ENCODE results near the gene CZIB. TPM values are rescaled to one million over a fixed set of nuclear protein-coding genes. Genes with fewer than 3 reads are reported as not detected.

Gene CZIB
- total and polyA plus RNA-seq, 2 of the 13 experiments (the other 11 are each of a cell fraction or from before 2014, with no cell fraction given): 49.2 to 67.0 TPM

- peak; percentile 88 for ATAC-seq
- H3K9ac ChIP-seq (ENCODE audit: insufficient read depth, low read depth, low read length): peak overlapping the region; percentile 15; the same call in 1 of the 2 replicates
- peak overlapping the region in 2 of 3 experiments; percentile 10 to 18; a peak in 2 of 6 replicates for H3K4me3 ChIP-seq (replicated peaks in 1 of 3; ENCODE audit: insufficient read depth in 1 of 3, low read depth in 2 of 3, low read length in 3 of 3)
- H3K79me2 ChIP-seq (ENCODE audit: insufficient read depth, low read length): no peaks in the 10 kb centered on the region
- no peaks in the 10 kb centered on the region for H3K36me3 ChIP-seq (replicated peaks in 1 of 2; ENCODE audit: control insufficient read depth in 1 of 2, insufficient read depth in 2 of 2, low read length in 2 of 2)
- ChIA-PET CTCF (ENCODE audit: low intra/inter-chr PET ratio, low total read pairs) (no interaction called here), POLR2A (interaction anchor here (0.6 to 3.1 kb wide), 12 partner anchors 16 to 1299 kb away, joined by 3 to 15 read pairs (median 4); no protein-coding TSS in a partner anchor)
- peaks cover 0 to 4% of the 10 kb centered on the region in 2 experiments; a peak in 2 of 5 replicates for H3K27me3 ChIP-seq (ENCODE audit: control insufficient read depth in 1 of 2, insufficient read depth in 2 of 2, low read length in 2 of 2)
- in situ Hi-C loops (cut with HindIII; ENCODE audit: extremely low pct_ligation_motif_present, low pct_unique_long_range_greater_than_20kb): no loop called here
- peak overlapping the region; percentile 70 for H3K4me2 ChIP-seq (ENCODE audit: low read depth, low read length)
- peak; percentile 73 for FAIRE-seq
- BruUV-seq (replicated peaks): no TSS peak
- H3K27ac ChIP-seq (ENCODE audit: extremely low read length, insufficient read depth, low read length): no peak overlapping the region
- 5% methylated on average over 8 of the region's 10 CpGs for WGBS (ENCODE audit: low lambda C conversion rate)
- no peak for DNase-seq (ENCODE audit: low spot score)
- peaks cover 87% of the 10 kb centered on the region for H3K4me1 ChIP-seq (ENCODE audit: insufficient read depth, low read length)
- H4K20me1 ChIP-seq (ENCODE audit: insufficient read depth, low read length): no peaks in the 10 kb centered on the region
- H3K9me3 ChIP-seq (ENCODE audit: low read length): no peaks in the 10 kb centered on the region
- H2AFZ ChIP-seq (ENCODE audit: low read length): peak overlapping the region; percentile 66
- intact Hi-C loops (cut with micrococcal nuclease; ENCODE audit: unreplicated experiment): no loop called here
- TF ChIP-seq ZFP62 (CRISPR knock-in tag; IDR thresholded peaks at IDR 0.05): no peak
- TF ChIP-seq ZMYM2 (CRISPR knock-in tag; IDR thresholded peaks at IDR 0.05): no peak
- no peak for TF ChIP-seq HOXD1 (CRISPR knock-in tag; IDR thresholded peaks at IDR 0.05)
- TF ChIP-seq NKX3-1 (CRISPR knock-in tag; IDR thresholded peaks at IDR 0.05): no peak
- no peak for TF ChIP-seq ZNF652 (CRISPR knock-in tag; IDR thresholded peaks at IDR 0.05; ENCODE audit: borderline replicate concordance, low read depth)
- no peak for TF ChIP-seq ZNF782 (CRISPR knock-in tag; IDR thresholded peaks at IDR 0.05; ENCODE audit: borderline replicate concordance)
- TF ChIP-seq ZNF784 (CRISPR knock-in tag; IDR thresholded peaks at IDR 0.05; ENCODE audit: borderline replicate concordance): no peak
- TF ChIP-seq ZNF501 (CRISPR knock-in tag; IDR thresholded peaks at IDR 0.05): peak; percentile 86; the same call in 1 of the 2 replicates
- TF ChIP-seq, protein P1, sequence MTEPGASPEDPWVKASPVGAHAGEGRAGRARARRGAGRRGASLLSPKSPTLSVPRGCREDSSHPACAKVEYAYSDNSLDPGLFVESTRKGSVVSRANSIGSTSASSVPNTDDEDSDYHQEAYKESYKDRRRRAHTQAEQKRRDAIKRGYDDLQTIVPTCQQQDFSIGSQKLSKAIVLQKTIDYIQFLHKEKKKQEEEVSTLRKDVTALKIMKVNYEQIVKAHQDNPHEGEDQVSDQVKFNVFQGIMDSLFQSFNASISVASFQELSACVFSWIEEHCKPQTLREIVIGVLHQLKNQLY (CRISPR knock-in tag; IDR thresholded peaks at IDR 0.05): no peak
- TF ChIP-seq CHD2 (IDR thresholded peaks at IDR 0.05; ENCODE audit: low read depth, low read length): no peak
- no peak for TF ChIP-seq ZSCAN25 (CRISPR knock-in tag; IDR thresholded peaks at IDR 0.05)
- TF ChIP-seq BHLHE40 (IDR thresholded peaks at IDR 0.05; ENCODE audit: low read length): no peak
- TF ChIP-seq CCDC6 (CRISPR knock-in tag; IDR thresholded peaks at IDR 0.05): no peak
- no peak for TF ChIP-seq ZNF180 (CRISPR knock-in tag; IDR thresholded peaks at IDR 0.05; ENCODE audit: borderline replicate concordance, low read depth)
- no peak for TF ChIP-seq E2F1 (CRISPR knock-in tag; IDR thresholded peaks at IDR 0.05)
- no peak for TF ChIP-seq HES4 (CRISPR knock-in tag; IDR thresholded peaks at IDR 0.05; ENCODE audit: borderline replicate concordance)
- TF ChIP-seq, protein P2, sequence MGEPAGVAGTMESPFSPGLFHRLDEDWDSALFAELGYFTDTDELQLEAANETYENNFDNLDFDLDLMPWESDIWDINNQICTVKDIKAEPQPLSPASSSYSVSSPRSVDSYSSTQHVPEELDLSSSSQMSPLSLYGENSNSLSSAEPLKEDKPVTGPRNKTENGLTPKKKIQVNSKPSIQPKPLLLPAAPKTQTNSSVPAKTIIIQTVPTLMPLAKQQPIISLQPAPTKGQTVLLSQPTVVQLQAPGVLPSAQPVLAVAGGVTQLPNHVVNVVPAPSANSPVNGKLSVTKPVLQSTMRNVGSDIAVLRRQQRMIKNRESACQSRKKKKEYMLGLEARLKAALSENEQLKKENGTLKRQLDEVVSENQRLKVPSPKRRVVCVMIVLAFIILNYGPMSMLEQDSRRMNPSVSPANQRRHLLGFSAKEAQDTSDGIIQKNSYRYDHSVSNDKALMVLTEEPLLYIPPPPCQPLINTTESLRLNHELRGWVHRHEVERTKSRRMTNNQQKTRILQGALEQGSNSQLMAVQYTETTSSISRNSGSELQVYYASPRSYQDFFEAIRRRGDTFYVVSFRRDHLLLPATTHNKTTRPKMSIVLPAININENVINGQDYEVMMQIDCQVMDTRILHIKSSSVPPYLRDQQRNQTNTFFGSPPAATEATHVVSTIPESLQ (CRISPR knock-in tag; conservative IDR thresholded peaks at IDR 0.05): no peak
These were observed 43.8 kb downstream of the CZIB start for GRCh38 chr1:53176452-53177208.

Measured in HepG2 (cell line).